WERI-Rb-1 (cell line): ENCODE data around the gene RPL27.
"Not testable (repeated sequence)": the region's sequence is repeated elsewhere in the genome, so short reads cannot be mapped to it uniquely, and the experiment has no call there.

ENCODE experiments used
- DNase-seq: peaks from one replicate; pipeline ENCODE4 v3.0.0-alpha.2; 2020
- H3K27ac ChIP-seq: fragments of 250-450 bp; sonication (Bioruptor Pico); 2 replicates; pipeline ENCODE4 v1.5.1; 2020; ENCODE audit warnings: mild to moderate bottlenecking, moderate library complexity
- H3K27me3 ChIP-seq: fragments of 250-450 bp; sonication (Bioruptor Pico); 2 replicates; pipeline ENCODE4 v1.5.1; 2021; ENCODE audit warnings: mild to moderate bottlenecking, low read depth, moderate library complexity; ENCODE audit not compliant: insufficient read depth, severe bottlenecking
- H3K36me3 ChIP-seq: fragments of 250-450 bp; sonication (Bioruptor Pico); 2 replicates; pipeline ENCODE4 v1.5.1; 2020; ENCODE audit warnings: mild to moderate bottlenecking, moderate library complexity
- H3K4me3 ChIP-seq: 2 replicates; pipeline ENCODE4 v1.5.1; 2011; ENCODE audit warnings: low read depth, mild to moderate bottlenecking, control low read depth, low read length
- H3K9me3 ChIP-seq: fragments of 250-450 bp; sonication (Bioruptor Pico); 2 replicates; pipeline ENCODE4 v1.5.1; 2021; ENCODE audit warnings: mild to moderate bottlenecking, moderate library complexity; ENCODE audit not compliant: severe bottlenecking
- TF ChIP-seq, protein P1 (sequence below): IDR thresholded peaks from 2 replicates; pipeline ENCODE4 v1.5.1; 2011; ENCODE audit warnings: low read depth, mild to moderate bottlenecking, control low read depth, inconsistent platforms, low read length

The RPL27 gene

DNA sequence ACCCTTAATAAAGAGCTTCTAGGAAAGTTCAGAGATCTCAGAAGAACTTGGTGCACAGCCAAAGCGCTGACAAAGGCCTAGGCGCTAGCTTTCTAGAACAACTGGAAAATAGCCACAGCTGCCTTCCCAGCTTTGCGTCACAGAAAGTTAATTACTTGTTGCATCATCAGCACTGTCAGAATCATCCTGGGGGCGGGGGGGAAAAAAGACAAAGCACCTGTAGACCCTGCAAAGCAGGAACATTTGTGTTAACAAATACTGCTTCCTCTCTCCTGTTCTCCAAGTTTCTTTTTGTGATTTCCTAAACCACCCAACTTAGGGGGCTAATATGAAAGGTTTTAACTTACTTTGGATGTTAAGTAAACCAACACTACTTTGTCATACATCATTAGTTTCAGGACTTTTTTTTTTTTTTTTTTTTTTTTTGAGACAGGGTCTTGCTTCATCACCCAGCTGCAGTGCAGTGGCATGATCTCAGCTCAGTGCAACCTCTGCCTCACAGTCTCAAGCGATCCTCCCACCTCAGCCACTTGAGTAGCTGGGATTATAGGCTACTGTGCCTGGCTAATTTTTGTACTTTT, 29.1 kb upstream of the RPL27 start:
- no peaks in the 10 kb centered on the region for H3K27me3 ChIP-seq
- H3K27ac ChIP-seq: no peak overlapping the region
- no peak for DNase-seq
- no peak overlapping the region for H3K4me3 ChIP-seq
- H3K9me3 ChIP-seq: no peaks in the 10 kb centered on the region
- TF ChIP-seq, protein P1, sequence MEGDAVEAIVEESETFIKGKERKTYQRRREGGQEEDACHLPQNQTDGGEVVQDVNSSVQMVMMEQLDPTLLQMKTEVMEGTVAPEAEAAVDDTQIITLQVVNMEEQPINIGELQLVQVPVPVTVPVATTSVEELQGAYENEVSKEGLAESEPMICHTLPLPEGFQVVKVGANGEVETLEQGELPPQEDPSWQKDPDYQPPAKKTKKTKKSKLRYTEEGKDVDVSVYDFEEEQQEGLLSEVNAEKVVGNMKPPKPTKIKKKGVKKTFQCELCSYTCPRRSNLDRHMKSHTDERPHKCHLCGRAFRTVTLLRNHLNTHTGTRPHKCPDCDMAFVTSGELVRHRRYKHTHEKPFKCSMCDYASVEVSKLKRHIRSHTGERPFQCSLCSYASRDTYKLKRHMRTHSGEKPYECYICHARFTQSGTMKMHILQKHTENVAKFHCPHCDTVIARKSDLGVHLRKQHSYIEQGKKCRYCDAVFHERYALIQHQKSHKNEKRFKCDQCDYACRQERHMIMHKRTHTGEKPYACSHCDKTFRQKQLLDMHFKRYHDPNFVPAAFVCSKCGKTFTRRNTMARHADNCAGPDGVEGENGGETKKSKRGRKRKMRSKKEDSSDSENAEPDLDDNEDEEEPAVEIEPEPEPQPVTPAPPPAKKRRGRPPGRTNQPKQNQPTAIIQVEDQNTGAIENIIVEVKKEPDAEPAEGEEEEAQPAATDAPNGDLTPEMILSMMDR: no peak
- H3K36me3 ChIP-seq: no peaks in the 10 kb centered on the region; the same call in 1 of the 2 replicates

DNA sequence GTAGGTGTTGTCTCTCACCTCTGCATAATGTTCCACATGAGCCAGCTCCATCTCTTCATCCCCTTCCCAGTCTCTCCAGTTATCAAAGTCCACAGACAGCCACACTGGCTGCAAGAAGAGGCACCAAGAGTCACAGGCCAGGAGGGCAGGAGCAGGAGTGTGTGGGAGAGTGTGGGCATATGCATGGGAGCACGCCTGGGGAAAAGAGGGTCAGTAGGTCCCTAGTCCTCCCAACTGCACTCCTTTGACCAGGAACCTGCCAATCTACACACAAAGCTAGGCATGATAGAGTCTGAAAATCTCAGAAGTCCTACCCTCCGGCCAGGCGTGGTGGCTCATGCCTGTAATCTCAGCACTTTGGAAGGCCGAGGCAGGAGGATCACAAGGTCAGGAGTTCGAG, 26.6 kb upstream of the RPL27 start:
- Histone ChIP-seq H3K9me3 (no peaks in the 10 kb centered on the region), H3K4me3 (no peak overlapping the region), H3K27ac (no peak overlapping the region), H3K36me3 (no peaks in the 10 kb centered on the region; the same call in 1 of the 2 replicates), H3K27me3 (no peaks in the 10 kb centered on the region)
- TF ChIP-seq, protein P1: no peak
- DNase-seq: no peak

DNA sequence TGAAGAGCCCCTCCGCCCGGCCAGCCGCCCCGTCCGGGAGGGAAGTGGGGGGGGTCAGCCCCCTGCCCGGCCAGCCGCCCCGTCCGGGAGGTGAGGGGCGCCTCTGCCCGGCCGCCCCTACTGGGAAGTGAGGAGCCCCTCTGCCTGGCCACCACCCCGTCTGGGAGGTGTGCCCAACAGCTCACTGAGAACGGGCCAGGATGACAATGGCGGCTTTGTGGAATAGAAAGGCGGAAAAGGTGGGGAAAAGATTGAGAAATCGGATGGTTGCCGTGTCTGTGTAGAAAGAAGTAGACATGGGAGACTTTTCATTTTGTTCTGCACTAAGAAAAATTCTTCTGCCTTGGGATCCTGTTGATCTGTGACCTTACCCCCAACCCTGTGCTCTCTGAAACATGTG, 24.9 kb upstream of the RPL27 start:
- H3K4me3 ChIP-seq, H3K27ac ChIP-seq, DNase-seq, H3K27me3 ChIP-seq, H3K9me3 ChIP-seq, H3K36me3 ChIP-seq: not testable (repeated sequence)

DNA sequence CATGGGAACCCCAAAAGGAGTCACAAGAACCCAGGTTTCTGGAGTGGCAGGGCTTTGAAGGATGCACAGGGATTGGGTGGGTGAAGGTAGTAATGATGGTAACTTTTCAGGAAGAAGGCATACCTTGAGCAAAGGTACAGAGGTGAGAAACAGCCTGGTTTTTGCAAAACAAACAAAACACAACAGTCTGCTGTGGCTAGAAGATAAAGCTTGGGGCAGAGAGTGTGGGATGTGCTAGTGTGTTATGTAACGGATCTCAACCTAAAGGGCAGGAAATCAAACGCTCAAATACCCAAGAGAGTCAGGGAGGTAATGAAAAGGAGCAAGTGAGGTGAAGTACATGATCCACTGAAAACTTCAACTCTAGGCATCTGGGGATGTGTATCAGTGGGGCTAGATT, 23.0 kb upstream of the RPL27 start:
- TF ChIP-seq, protein P1: no peak
- Histone ChIP-seq H3K27me3 (no peaks in the 10 kb centered on the region), H3K4me3 (no peak overlapping the region), H3K9me3 (no peaks in the 10 kb centered on the region), H3K36me3 (peaks cover 3% of the 10 kb centered on the region), H3K27ac (no peak overlapping the region)
- no peak for DNase-seq

DNA sequence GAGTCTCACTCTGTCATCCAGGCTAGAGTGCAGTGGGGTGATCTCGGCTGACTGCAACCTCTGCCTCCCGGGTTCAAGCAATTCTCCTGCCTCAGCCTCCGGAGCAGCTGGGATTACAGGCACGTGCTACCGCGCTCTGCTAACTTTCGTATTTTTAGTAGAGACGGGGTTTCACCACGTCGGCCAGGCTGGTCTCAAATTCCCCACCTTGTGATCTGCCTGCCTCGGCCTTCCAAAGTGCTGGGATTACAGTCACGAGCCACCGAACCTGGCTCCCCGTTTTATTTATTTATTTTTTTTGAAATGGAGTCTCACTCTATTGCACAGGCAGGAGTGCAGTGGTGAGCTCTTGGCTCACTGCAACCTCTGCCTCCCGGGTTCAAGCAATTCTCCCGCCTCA, 22.5 kb upstream of the RPL27 start:
- H3K27ac ChIP-seq, H3K27me3 ChIP-seq, H3K36me3 ChIP-seq, DNase-seq, H3K4me3 ChIP-seq, H3K9me3 ChIP-seq: not testable (repeated sequence)

DNA sequence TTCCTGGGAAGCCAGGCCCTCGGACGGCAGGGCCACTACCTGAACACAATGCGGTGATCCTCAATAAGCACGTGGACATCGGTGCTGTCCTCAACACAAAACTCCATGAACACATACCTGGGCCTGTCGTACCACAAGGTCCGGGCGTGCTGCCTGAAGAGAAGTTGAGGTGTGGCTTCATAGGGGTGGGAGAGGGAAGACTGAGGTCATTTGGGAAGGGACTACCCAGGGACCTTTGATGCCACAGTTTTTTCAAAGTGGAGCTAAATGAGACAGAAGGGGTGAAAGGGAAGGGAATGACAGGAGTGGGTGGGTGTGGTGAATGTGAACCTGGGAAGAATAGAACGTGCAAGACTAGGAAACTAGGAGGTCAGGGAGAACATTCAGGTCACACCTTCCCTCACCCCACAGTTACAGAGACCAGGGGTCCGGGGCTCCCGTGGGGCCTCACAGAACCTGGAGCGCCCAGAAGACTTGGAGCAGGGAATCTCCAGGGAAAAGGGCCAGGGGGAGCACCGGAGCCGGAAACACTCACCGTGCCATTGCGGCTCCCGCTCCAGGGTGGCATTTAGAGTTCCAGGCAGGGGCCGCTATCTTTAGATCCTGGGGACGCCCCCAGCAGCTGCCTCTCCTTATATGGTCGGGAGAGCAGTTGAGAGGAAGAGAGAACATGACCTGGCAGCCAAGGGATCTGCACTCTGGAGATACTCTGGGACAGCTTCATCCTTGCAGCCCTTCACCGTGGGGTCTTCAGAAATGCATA, 18.5 kb upstream of the RPL27 start, which contains the start of gene PTGES3L:
PTGES3L (minus strand) TSS at position 570 of the 763 bp plus-strand sequence; CDS start at position 543, 27 bp downstream.
- H3K36me3 ChIP-seq: peaks cover 22% of the 10 kb centered on the region
- peak within 1 kb of the TSS; percentile 82 for H3K27ac ChIP-seq
- H3K27me3 ChIP-seq: no peaks in the 10 kb centered on the region
- DNase-seq: peak; percentile 88
- TF ChIP-seq, protein P1: no peak
- no peaks in the 10 kb centered on the region for H3K9me3 ChIP-seq
- peak within 1 kb of the TSS; percentile 51 for H3K4me3 ChIP-seq
